NCI-H1105 (cell line): Measurements from ENCODE around the gene CCIN.
"Not testable (repeated sequence)": the region's sequence is repeated elsewhere in the genome, so short reads cannot be mapped to it uniquely, and the experiment has no call there.

ENCODE experiments used
- DNase-seq: peaks from one replicate; lab custom pipeline; 2025; lab: John Stamatoyannopoulos, UW

CCIN gene

GRCh38 chr9:36141288-36141687, 27.9 kb upstream of the CCIN start:
- no peak for DNase-seq

GRCh38 chr9:36141761-36142160, 27.4 kb upstream of the CCIN start:
- no peak for DNase-seq

GRCh38 chr9:36142510-36143244, 26.5 kb upstream of the CCIN start:
- DNase-seq = no peak

- no peak for DNase-seq
Observed at GRCh38 chr9:36143245-36143641, 25.9 kb upstream of the CCIN start.

- DNase-seq = no peak
Observed at GRCh38 chr9:36144309-36145232, 24.6 kb upstream of the CCIN start.

GRCh38 chr9:36145970-36146369, 23.2 kb upstream of the CCIN start:
- no peak for DNase-seq

GRCh38 chr9:36146651-36147050, 22.5 kb upstream of the CCIN start:
- no peak for DNase-seq

GRCh38 chr9:36147441-36148175, 21.6 kb upstream of the CCIN start:
- DNase-seq = no peak

- DNase-seq = no peak
Observed at GRCh38 chr9:36148311-36149051, 20.7 kb upstream of the CCIN start.

GRCh38 chr9:36149197-36149596, 20.0 kb upstream of the CCIN start:
- DNase-seq = no peak

- DNase-seq = no peak
Observed at GRCh38 chr9:36150574-36151315, 18.4 kb upstream of the CCIN start.

GRCh38 chr9:36151316-36152210, 17.6 kb upstream of the CCIN start:
- no peak for DNase-seq

- no peak for DNase-seq
Observed at GRCh38 chr9:36152741-36153438, 16.3 kb upstream of the CCIN start.

- no peak for DNase-seq
Observed at GRCh38 chr9:36153746-36154145, 15.4 kb upstream of the CCIN start.

GRCh38 chr9:36154331-36154952, 14.7 kb upstream of the CCIN start:
- DNase-seq = no peak

GRCh38 chr9:36156116-36156515, 13.1 kb upstream of the CCIN start:
- no peak for DNase-seq

- DNase-seq = no peak
Observed at GRCh38 chr9:36158122-36158521, 11.1 kb upstream of the CCIN start.

- no peak for DNase-seq
Observed at GRCh38 chr9:36158917-36159316, 10.3 kb upstream of the CCIN start.

GRCh38 chr9:36159509-36159908, 9.7 kb upstream of the CCIN start:
- DNase-seq = not testable (repeated sequence)
